Measurements from ENCODE around the gene KCTD1.
"Not testable (repeated sequence)": the region's sequence is repeated elsewhere in the genome, so short reads cannot be mapped to it uniquely, and the experiment has no call there.

KCTD1 gene

GRCh38 chr18:26457195-26457594, 91.2 kb downstream of the KCTD1 start:
- DNase-seq = no peak

- DNase-seq = no peak
Observed at GRCh38 chr18:26456070-26456491, 92.3 kb downstream of the KCTD1 start.

- DNase-seq = no peak
Observed at GRCh38 chr18:26455639-26456038, 92.7 kb downstream of the KCTD1 start.

- no peak for DNase-seq
Observed at GRCh38 chr18:26454616-26455015, 93.7 kb downstream of the KCTD1 start.

DNA sequence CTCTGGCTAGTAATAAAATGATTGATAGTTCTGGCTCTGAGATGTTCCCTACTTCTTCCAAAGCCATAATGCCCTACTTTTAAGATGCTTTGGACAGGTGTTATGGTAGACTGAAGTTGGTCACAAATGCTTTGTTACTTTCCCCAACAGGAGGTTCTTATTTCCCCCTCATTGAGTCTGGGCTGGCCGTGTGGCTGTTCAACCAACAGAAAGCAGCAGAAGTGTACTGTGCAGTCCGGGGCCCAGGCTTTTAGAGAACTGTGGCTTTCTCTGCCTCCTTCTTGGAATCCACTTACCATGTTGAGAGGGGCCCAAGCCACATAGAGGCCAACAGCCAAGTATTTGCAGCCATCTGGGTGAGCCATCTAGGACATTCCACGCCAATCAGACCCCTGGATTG, 94.2 kb downstream of the KCTD1 start:
- DNase-seq = no peak

DNA sequence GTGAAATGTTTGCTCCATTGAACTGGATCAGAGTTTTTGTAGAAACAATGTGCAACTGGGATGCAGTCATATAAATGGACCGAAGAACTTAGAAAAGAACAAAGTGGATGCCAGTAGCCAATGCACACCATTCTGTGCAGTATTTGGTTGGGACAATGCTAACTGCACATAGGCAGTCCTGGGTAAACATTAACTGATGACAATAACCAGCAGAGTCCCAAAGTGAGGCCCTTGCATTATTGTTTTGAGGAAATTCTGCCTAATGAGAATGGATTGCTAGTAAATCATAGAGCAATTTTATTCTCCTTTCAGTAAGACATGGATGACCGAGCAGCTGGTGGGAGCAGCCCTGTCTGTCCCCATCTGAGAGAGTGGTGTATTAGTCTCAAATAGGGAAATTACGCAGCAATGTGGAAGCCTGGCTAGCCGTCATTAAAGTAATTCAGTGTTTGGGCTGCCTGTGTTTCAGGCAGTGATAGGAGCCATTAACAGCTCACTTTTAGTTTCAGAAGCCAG, 94.9 kb downstream of the KCTD1 start:
- DNase-seq = no peak

DNA sequence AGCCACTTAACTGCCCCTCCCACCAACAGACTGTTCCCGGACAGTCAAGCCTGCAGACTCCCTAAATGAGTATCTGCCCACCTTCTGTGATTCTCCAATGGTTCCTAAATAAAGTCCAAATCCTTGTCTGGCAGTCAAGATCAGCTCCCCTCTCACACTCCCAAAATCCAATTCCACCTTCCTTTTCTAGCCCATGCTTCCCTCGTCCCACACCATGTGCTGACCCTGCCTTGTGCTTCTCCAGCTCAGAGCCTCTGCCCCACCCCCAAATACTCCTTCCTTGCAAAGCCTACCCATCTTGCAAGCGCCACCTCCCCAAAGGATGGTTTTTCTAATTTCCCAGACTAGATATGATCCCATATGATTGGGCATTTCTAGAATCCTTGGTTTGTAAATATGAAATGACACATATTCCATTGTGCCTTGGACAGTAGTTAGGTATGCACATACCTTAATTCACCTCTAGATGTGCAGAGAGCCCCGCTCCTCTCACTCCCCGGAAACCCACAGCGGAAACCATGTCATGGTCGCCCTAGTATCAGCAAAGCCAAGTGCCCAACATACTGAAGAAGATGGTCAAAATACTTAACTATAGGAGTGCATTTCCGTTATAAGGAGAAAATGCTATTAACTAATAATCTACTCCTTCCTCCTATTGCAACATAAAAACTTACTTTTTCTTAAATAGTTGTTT, 97.2 kb downstream of the KCTD1 start:
- no peak for DNase-seq

- no peak for DNase-seq
Observed at GRCh38 chr18:26448714-26449159, 99.6 kb downstream of the KCTD1 start.

- DNase-seq = no peak
Observed at GRCh38 chr18:26443853-26444252, 104.5 kb downstream of the KCTD1 start.

DNA sequence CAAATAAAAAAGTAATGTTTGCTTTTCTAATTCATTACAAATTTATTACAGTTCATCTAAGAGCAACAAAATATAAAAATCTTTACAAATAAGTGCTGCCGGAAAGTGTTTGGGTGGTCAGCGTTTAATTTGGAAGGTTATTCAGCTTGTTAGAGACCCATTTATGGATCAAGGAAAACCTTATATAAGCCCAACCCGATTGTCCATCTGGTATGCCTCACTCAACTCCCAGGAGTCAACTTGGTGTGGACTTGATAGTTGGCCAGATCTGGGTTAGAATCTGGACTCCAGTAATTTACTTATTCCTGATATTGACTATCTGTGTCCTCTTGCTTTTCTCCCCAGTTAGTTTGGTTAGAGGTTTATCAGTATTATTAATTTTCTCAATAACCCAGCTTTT, 106.2 kb downstream of the KCTD1 start:
- DNase-seq = no peak

GRCh38 chr18:26440644-26441043, 107.7 kb downstream of the KCTD1 start:
- no peak for DNase-seq

- no peak for DNase-seq
Observed at GRCh38 chr18:26439537-26439936, 108.8 kb downstream of the KCTD1 start.

- no peak for DNase-seq
Observed at GRCh38 chr18:26438980-26439379, 109.4 kb downstream of the KCTD1 start.

DNA sequence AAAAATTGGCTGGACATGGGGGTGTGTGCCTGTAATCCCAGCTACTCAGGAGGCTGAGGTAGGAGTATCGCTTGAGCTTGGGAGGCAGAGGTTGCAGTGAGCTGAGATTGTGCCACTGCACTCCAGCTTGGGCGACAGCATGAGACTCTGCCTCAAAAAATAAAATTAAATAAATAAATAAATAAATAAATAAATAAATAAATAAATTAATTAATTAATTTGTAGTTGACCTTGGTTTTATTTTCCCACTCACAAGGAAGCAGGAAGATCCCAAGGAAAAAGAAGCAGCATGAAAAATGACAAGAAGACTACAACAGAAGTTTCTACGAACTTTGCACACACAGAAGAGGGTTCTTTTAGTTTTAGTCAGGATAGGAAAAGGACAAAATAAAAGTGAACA, 110.7 kb downstream of the KCTD1 start:
- not testable (repeated sequence) for DNase-seq

GRCh38 chr18:26436176-26437051, 111.9 kb downstream of the KCTD1 start:
- DNase-seq = no peak

- no peak for DNase-seq
Observed at GRCh38 chr18:26435415-26436095, 112.8 kb downstream of the KCTD1 start.

DNA sequence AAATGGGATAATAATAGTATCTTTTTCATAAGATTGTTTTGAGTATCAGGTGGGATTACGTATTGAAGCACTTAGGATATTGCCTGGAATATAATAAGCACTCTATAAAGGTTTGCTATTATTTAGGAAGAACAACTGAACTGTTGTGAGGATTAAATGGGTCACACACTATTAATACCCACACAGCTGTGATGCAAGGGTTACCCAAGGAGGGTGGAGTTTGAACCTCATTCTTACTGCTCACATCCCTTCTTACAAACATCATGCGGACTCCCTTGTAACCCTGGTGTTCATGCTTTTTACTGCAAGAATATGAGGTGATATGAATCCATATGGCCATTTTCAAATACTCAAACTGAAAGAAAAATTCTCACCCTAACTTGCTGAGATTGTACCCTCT, 113.5 kb downstream of the KCTD1 start:
- DNase-seq = no peak

GRCh38 chr18:26432651-26433424, 115.5 kb downstream of the KCTD1 start:
- no peak for DNase-seq

DNA sequence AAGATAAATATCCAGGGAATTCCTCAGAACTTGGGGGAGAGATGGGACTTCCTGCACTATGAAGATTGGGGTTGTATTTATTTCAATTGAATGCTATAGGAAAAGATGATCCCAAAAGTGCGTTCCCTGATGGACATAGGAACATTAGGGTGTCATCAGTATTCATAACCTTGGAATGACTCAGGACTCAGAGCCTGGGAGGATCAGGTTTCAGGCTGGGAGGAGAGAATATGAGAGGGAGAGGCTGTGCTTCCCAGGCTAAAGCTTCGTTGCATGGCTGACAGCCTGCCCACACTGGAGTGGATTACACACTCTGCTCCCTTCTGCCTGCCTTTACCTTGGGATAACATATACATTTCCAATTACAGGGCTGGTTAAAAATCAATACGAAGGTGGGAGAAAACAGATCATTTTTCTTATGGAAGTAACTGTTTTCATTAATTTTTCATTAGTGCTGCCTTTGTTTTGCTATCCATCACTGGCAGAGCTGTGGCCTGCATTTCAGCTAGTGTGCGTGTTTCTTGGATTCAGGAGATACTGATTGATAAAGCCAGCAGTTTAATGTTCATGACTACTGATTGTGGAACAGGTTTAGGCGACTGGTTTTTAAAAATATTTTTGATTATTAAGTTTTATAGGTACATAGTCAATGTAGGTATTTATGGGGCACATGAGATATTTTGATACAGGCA, 118.7 kb downstream of the KCTD1 start:
- DNase-seq = no peak

GRCh38 chr18:26425148-26425531, 123.2 kb downstream of the KCTD1 start:
- no peak for DNase-seq

DNA sequence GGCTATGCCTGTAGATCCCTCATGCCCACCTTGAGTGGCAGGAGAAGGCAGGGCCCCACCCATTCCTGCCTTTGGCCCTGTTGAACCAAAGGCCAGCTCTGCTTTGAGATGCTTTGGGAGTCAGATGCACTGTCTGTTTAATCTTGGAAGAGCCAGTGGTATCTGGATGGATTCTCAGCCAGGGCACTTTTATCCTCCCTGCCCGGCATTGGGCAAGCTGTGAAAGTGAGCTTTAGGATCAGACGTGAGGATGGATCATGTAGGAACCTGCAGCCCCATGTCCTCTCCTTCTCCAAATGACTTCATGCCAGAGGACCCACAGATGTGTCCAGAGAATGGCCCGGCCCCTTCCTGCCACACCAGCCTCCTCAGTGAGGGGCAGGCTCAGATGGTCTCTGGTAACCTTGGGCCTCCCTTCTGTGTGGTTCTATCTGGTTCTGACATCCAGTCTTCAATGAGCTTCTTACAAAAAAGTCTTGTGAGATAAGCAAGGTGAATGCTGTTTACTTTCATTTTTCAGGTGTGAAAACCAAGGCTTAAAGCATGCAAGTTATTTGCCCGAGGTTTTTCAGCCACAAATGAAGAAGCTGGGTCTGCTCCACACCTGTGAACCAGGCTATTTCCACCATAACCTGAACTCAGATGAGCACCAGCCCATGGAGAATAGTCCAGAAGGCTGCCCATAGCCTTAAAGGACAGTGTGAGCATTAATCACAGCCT, 123.8 kb downstream of the KCTD1 start:
- no peak for DNase-seq
